ENCODE measurements around the gene ZFP82.
A peak's percentile ranks its signal among the peaks of the same experiment; 100 is the strongest.

Gene ZFP82

DNA sequence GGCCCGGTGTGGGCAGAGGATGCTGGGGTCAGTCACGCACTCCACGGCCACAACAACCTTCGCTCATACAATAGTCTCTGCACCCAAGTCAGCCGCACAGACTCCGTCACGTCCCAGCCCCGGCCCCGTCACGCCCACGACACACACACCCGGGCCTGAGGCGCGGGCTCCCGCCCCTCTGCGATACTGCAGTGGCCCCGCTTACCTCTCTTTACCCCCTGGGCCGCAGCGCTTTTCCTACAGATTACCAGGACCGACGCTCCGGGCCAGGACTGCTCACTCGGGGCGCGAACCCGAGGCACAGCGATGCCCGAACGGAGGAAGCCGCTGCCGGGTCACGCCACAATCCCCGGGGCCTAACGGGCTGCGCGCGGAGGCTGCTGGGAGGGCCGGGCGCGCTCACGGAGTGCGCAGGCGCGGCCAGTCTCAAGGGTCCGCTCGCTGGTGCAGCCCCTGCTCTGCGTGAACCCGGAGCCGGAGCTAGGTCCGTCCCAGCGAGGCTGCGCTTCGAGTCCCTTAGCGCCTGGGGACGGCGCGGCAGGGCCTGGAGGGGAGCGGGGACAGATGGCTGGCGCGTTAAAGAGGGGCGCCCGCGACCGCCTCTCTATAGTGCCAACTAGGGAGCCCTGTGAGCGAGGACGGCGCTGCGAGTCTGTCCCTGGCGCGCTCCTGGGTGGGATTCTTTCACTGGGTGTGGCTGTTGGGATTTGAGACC is at the start of gene ZFP82:
Gene ZFP82 (minus strand): TSS at position 358 of the 715 bp plus-strand sequence. CDS start 8,855 bp downstream, outside the sequence.
- peak; percentile 91 for DNase-seq (ENCODE audit: low spot score)

DNA sequence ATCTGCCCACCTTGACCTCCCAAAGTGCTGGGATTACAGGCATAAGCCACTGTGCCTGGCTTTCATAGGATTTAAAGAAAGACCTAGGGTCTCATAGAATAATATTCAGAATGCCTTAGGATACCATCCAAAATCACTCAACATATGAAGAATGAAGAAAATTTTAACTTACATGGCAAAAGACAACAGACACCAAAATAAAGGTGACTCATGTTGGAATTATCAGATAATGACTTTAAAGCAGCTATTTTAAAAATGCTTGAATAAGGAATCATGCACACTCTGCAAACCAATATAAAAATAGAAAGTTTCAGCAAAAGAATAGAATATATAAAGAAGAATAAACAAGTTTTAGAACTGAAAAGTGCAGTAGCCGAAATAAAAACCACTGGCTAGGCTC is 41.6 kb upstream of the ZFP82 start:
- DNase-seq (ENCODE audit: low spot score), result no peak

DNA sequence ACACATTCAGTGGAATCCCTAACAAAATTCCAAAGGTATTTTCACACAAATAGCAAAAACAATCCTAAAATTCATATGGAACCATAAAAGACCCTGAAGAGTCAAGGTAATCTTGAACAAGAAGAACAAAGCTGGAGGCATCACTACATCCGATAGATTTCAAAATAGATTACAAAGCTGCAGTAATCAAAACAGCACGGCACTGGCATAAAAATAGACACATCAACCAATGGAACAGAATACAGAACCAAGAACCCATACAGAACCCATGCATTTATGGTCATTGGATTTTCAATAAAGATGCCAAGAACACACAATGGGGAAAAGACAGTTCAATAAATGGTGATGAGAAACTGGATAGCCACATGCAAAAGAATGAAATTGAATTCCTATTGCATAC is 38.4 kb upstream of the ZFP82 start:
- DNase-seq (ENCODE audit: low spot score), result no peak

DNA sequence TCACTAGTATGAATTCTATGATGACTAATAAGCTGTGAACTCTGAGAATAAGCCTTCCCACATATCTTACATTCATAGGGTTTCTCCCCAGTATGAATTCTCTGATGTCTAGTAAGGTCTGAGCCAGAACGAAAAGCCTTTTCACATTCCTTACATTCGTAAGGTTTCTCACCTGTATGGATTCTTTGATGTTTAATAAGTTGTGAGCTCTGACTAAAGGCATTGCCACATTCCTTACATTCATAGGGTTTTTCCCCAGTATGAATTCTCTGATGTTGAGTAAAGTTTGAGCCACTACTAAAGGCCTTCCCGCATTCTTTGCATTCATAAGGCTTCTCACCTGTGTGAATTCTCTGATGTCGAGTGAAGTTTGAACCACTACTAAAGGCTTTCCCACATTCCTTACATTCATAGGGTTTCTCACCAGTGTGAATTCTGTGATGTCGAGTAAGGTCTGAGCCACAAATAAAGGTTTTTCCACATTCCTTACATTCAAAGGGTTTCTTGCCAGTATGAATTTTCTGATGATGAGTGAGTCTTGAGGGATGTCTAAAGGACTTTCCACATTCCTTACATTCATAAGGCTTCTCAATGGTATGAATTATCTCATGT is 30.7 kb upstream of the ZFP82 start:
- no peak for DNase-seq (ENCODE audit: low spot score)

DNA sequence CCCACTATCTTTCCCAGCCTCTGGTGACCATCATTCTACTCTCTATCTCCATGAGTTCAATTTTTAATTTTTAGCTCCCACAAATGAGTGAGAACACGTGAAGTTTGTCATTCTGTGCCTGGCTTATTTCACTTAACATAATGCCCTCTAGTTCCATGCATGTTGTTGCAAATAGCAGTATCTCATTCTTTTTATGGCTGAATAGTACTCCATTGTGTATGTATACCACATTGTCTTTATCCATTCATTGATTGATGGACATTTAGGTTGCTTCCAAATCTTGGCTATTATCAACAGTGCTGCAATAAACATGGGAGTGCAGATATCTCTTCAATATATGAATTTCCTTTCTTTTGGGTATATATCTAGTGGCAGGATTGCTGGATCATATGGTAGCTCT is 22.9 kb upstream of the ZFP82 start:
- no peak for DNase-seq (ENCODE audit: low spot score)

DNA sequence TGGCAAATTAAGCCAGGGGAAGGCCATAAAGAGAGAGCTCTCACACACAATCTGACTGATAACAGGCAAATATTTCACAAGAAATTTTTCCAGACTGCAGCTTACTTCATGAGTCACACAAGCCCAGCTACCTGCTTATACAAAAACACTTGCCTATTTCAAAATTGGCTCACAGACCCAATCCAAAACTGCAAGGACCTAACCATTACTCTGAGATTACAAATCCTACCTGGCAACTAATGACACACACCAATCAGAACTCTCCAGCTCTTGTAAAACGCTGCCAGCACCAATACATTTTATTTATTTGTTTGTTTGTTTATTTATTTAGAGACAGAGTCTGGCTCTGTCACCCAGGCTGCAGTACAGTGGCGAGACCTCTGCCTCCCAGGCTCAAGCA is 18.1 kb upstream of the ZFP82 start:
- no peak for DNase-seq (ENCODE audit: low spot score)

DNA sequence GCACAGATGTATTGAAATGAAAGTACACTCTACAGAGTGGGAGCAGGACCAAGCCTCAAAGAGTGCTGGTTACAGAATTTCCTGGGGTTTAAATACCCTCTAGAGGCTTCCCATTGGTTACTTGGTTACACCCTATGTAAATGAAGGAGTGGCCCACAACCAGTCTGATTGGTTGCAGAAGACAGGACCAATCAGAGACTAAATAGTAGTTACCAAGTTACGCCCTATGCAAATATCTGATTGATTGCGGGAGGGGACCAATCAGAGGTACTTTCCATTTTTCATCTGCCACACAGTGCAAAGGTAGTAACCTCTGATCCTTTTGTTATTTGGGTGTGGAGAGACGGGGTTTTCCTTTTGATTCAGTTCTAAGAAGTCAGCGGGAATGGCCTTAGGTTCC is 5.5 kb upstream of the ZFP82 start:
- no peak for DNase-seq (ENCODE audit: low spot score)

DNA sequence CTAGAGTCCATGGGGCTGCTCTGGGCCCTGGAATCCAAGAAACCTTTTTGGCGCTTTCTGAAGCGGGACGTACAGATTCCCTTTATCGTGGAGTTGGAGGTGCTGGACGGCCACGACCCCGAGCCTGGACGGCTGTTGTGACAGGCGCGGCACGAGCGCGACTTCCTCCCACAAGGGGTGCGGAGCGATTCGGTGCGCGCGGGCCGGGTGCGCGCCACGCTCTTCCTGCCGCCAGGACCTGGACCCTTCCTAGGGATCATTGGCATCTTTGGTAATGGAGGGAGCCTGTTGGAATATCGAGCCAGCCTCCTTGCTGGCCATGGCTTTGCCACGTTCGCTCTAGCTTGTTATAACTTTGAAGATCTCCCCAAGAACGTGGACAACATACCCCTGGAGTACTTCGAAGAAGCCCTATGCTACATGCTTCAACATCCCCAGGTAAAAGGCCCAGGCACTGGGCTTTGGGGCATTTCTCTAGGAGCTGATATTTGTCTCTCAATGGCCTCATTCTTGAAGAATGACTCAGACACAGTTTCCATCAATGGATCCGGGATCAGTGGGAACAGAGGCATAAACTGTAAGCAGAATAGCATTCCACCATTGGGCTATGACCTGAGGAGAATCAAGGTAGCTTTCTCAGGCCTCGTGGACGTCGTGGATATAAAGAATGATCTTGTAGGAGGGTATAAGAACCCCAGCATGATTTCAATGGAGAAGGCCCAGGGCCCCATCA is 3.5 kb upstream of the ZFP82 start:
- DNase-seq (ENCODE audit: low spot score), result no peak

DNA sequence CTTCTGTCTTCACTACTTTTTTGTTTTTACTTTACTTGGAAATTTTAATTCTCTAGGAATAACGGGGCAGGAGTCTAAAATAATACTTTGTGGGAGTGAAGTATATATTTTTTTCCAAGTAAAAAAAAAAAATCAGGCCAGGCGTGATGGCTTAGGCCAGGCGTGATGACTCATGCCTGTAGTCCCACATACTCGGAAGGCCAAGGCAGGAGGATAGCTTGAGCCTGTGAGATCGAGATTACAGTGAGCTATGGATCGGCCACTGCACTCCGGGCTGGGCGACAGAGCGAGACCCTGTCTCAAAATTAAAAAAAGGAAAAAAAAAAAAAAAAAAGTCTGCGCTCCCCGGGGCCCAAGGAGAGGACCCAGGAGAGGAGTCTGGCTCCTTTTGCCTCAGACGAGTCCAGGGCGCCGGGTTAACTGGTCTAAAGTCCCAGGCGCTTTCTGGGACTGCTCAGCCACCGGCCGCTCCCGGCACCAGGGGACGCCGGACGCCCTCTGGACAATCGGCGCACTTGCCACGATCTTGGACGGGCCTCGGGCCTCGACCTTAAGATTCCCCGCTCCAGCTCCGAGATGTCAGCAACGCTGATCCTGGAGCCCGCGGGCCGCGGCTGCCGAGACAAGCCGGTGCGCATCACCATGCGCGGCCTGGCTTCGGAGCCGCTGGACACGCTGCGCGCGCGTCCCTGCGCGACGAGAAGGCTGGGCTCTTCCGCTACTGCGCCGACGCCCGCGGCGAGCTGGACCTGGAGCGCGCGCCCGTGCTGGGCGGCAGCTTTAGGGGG is 2.7 kb upstream of the ZFP82 start:
- DNase-seq (ENCODE audit: low spot score), result no peak

DNA sequence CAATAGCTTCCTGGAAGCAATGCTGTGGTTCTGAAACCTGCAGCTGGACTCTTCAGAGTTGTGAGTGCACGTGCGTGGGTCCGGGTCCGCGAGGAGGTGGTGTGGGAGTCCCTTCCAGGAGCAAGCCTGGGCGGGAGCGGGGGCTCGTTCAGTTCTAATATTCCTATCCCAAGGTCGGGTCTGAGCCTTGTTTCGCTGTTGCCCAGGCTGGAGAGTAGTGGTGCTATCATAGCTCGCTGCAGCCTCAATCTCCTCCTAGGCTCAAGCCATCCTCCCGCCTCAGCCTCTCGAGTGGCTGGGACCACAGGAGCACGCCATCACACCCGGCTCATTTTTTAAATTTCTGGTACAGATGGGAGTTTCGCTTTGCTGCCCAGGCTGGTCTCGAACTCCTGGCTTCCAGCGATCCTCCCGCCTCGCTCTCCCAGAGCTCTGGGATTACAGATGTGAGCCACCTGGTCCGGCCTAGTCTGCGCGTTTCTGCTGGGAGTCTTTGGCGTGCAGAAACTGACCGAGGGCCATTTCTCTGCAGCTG is 625 bp downstream of the ZFP82 start:
- DNase-seq (ENCODE audit: low spot score), result no peak

DNA sequence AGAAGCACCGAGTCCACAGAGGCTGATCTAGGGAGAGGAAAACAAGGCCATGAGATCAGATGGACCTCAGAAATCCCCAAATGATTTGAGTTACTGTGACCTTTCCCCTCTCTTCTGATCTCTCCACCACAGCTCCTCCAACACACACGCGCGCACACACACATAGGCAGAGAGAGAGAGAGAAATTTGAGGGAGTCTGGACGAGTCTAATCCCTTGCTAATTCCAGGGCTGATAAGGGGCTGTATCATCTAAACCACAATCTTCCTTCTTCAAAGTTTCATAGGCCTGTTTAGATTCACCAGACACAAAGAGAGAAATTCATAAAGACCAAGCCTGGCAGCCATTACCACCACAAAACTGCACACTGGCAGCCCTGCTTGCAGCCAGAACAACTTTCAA is 8.6 kb downstream of the ZFP82 start:
- DNase-seq (ENCODE audit: low spot score), result no peak

DNA sequence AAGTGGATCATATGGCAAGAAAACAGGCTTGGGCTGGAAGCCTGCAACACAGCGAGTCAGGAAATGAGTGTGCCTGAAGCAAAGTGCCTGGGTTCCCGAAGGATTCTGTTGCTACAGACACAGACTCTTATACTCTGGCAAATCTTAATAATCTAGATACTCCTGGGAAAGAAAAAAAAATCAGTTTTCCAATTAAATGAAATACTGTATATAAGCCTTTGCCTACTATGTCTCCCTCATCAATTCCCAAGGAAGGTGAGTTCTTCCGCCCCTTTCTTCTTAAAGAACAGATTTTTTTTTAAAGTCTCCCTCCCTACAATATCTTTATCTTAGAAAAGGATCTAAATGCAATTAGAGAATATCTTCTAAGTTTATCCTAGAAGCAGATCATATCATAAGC is 10.3 kb downstream of the ZFP82 start:
- DNase-seq (ENCODE audit: low spot score), result no peak

DNA sequence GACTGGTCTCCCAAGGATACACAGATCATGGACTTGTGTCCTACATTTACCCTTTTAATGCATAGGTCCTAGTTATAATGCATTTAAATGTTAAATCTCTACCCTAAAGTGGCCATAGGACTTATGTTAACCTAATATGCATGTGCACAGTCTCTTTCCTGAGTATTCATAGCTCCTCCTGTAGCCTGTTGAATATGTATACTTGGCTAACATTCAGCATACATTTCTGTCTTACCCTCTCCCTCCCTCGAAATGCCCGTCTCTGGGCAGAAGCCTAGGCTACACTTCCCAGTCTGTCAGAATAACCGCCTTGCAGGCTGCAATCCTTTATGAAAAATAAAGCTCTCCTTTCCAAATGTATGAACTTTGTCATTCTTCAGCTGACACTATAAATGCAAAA is 13.9 kb downstream of the ZFP82 start:
- DNase-seq (ENCODE audit: low spot score), result no peak

DNA sequence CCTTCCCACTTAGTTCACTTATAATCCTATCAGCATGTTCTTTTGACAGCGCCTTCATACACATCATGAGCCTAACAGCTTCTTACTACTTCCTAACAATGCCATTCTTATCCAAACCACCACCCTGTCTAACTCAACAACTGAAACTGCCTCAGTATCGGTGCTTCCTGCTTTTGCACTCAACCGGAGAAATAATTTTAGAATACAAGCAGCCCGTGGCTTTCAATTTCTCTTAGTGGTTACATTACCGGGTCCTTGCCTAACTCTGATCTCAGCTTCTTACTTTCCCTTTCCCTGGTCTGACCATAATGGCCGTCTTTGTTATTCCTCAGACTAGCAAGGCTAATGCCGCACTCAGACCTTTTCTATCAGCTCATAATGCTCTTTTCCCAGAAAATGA is 17.0 kb downstream of the ZFP82 start:
- no peak for DNase-seq (ENCODE audit: low spot score)

DNA sequence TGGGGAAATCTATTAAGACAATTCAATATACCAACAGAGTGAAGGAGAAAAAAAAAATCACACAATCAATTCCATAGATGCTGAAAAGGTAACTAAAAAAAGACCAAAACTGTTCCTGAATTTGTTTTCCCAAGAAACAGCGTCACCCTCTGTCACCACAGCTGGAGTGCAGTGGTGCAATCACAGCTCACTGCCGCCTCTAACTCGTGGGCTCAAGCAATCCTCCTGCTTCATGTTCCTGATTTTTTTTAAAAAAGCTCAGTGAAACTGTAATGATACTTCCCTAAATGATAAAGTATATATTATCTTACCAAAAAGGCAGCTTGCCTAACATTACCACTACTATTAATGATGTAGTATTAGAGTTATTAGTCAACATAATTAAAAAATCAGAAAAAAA is 19.9 kb downstream of the ZFP82 start:
- DNase-seq (ENCODE audit: low spot score), result no peak

DNA sequence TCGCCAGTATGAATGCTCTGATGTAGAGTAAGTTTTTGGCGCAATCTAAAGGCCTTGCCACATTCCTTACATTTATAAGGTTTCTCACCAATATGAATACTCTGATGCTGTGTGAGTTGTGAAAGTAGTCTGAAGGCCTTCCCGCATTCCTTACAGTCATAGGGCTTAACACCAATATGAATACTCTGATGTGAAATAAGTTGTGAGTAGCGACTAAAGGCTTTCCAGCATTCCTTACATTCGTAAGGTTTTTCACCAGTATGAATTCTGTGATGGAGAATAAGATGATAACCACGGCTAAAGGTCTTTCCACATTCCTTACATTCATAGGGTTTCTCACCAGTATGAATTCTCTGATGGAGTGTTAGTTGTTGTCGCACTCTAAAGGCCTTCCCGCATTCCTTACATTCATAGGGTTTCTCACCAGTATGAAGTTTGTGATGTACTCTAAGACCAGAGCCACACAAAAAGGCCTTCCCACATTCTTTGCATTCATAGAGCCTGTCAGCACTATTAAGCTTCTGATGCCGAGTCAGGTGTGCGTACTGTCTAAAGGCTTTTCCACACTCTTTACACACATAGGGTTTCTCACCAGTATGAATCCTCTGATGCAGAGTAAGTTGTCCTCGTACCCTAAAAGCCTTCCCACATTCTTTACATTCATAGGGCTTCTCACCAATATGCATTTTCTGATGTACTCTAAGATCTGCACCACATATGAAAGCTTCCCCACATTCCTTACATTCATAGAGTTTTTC is 25.3 kb downstream of the ZFP82 start:
- no peak for DNase-seq (ENCODE audit: low spot score)

DNA sequence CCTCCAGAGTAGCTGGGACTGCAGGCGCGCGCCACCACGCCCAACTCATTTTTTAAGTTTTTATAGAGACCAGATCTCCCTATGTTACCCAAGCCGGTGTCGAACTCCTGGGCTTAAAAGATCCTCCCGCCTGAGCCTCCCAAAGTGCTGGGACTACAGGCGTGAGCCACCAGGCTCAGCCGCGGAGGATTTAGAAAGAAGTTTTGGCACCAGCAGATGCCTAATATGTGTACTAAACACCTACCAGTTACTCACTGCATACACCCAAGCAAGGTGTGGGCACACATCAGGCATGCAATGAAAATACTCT is 39.0 kb downstream of the ZFP82 start:
- DNase-seq (ENCODE audit: low spot score), result no peak

DNA sequence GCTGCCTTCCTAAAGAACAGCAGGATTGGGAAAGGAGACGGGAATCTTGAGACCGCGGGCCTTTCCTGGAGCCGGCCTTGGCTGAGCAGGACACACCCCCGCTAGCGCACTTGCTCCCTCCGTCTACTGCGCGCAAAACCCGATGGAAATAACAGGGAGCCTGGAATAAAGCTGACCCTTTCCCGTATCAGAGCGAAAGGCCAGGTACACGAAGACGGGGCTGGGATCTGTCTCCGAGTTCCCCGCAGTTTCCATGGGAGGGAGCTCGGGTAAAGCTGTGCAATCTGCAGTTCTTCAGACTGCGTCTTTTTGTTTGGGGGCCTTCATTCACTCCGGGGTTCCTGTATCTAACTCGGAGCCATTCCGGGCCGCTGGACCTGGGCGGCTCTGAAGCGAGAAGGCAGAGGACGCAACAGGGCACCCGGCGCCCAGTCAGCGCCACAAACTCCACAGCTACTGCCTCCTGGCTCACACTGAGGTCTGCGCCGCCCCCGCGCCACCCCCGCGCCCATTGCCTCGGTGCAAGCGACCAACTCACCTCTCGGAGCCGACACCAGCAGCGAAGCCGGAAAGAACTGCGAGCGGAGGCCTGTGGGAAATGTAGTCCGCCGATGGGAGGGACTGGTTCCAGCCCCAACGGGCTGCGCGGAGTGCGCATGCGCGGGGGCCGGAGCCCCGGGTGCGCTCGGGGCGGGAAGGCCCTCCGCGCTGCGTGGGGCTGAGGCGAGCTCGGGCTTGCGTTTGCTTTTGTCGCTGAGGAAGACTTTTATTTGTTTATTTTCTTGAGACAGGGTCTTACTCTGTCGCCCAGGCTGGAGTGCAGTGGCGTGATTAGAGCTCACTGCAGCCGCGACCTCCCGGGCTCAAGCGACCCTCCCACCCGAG is 39.6 kb downstream of the ZFP82 start, which contains the start of gene ZFP14:
Gene ZFP14 (minus strand): TSS at position 577 of the 885 bp plus-strand sequence. CDS start 11,309 bp downstream, outside the sequence.
- DNase-seq (ENCODE audit: low spot score), result peak; percentile 96

DNA sequence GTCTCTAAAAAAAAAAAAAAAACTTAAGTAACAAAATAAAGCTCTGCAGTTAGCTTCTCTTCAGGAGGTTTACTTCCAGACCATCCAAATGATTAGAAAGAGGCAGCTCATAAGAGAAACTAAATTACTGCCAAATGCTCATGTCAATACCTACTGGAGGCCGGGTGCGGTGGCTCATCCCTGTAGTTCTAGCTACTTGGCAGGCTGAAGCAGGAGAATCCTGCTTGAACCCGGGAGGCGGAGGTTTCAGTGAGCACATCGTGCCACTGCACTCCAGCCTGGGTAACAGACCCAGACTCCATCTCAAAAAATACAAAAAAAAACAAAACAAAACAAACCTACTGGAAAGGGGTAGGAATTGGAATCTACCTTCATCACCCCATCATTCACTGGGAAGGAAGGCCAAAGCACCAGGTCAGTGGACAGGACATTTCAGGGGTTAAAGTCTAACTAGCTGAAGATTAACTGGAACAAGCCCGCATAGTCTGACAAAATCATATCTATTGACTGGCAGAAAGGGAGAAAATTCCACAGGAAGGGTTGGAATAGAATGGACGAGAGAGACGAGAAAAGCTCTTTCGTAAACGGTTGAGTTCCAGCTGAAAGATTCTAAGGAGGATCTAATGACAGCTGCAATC is 40.8 kb downstream of the ZFP82 start:
- peak; percentile 45 for DNase-seq (ENCODE audit: low spot score)

DNA sequence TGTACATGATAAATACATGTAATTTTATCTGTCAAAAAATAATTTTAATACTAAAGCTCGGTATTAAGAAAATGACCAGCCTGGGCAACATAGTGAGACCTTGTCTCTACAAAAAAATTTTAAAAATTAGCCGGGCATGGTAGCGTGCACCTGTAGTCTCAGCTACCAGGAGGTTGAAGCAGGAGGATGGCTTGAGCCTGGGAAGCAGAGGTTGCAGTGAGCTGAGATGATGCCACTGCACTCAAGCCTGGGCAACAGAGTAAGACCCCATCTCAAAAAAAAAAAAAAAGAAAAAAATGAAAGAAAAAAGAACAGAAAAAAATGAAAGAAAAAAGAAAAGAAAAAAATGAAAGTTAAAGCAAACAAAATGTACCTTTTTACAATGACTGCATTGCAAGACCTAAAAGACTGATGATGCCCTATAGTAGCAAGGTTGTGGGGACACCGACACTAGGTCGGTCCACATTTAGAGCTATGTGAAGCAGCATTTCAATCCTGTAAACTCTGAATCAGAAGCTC is 44.7 kb downstream of the ZFP82 start:
- DNase-seq (ENCODE audit: low spot score), result no peak

All from HuH-7.5 (cell line).